Epidermal melanocyte (primary cell): Measurements from ENCODE around the gene AMMECR1.

Experiments
- DNase-seq: peaks from one replicate; pipeline ENCODE4 v3.0.0; 2011; ENCODE audit warnings: low spot score; ENCODE audit not compliant: insufficient read length

The AMMECR1 gene

GRCh38 chrX:110212299-110212698 is 105.6 kb downstream of the AMMECR1 start:
- no peak for DNase-seq

DNA sequence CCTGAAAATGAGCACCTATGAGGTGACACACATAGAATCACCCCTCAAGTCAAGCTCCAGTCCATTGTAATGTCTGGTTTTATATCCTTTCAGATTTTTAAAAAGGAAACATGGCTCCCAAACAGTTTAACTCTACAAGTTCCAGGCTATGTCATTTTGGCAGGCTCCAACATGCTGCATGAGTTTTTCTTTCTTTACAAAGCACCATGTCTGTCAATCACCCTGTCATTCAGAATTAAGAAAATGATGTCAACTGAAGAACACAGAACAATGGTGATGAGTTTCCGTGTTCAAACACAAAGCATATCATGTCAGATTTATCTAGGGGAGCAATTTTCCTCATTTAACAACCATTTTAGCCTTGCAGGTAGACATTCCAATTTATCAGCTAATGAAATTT is 106.5 kb downstream of the AMMECR1 start:
- no peak for DNase-seq

DNA sequence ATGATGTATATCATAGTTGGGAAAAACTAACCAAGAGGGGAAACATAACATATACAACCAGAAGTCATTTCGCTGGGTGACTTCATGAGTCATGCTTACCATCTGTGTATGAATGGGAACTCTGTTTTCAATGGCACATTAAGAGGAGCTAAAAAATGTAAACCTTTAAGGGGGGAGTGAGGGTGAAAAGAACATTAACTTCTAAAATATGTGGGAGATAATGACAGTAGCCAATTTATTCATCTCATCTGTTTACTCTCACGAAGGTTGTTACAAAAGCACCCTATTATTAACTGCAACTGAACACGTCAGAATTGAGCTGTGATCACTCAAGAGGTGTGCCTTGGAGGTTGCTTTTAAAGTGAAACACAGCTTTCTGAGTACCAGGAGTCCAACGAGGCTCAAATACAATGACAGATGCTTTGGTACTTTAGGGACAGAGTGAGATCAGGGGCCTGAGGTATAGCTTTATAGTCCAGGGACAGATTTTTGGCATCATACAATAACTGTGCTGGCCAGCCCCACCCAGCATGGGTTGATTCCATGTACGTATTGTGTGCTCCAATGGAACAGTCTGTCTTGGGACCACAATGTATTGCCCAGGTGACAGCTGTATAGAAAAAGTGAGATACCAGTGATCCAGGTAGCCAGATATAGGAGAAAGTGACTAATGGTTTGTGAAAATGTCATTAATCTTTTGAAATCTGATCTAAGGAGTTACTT is 107.3 kb downstream of the AMMECR1 start:
- peak; percentile 57 for DNase-seq

- no peak for DNase-seq
Measured at GRCh38 chrX:110208092-110208491, 109.8 kb downstream of the AMMECR1 start.

- DNase-seq: no peak
Measured at GRCh38 chrX:110204986-110205385, 112.9 kb downstream of the AMMECR1 start.

DNA sequence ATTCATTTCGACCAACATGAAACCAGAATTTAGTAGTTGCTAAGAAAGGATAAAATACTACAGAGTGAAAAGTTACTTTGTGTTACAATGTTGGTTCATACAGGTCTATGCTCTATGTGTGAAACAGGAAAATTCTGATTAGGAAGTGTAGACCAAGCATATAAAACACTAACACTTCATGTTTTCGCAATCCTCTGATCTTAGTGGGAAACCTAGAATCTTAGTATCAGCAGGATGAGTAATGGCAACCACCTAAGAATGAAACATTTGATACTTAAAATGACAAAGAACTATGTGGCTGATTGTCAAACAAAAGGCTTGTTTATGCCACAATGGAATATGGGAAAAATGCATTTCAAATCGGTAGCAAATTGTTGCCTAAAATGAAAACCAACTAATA is 116.1 kb downstream of the AMMECR1 start:
- no peak for DNase-seq

GRCh38 chrX:110194977-110195376 is 122.9 kb downstream of the AMMECR1 start:
- no peak for DNase-seq

GRCh38 chrX:110192516-110192915 is 125.4 kb downstream of the AMMECR1 start:
- DNase-seq: no peak

GRCh38 chrX:110188701-110189558 is 129.0 kb downstream of the AMMECR1 start:
- DNase-seq: no peak

GRCh38 chrX:110183314-110183713 is 134.6 kb downstream of the AMMECR1 start:
- no peak for DNase-seq

GRCh38 chrX:110182865-110183264 is 135.0 kb downstream of the AMMECR1 start:
- DNase-seq: no peak

DNA sequence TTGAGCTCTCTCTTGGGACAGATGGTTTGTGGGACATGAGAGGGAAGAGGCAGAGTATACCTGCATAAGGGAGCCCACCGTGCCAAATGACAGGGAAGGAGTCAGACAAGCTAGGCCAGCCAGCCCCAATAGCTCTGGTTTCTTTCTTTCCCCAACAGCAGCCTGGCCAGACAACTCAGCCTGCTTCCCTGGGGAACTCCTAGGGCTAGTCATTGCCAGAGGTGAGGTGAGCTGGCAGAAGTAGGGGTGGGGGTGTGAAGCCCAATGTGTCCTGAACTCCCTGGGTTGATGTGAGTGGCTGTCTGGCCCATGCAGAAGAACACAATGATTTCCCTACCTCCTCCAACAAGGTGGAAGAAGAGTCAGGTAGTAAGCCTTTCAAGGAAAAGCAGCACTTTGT is 135.5 kb downstream of the AMMECR1 start:
- DNase-seq: no peak

- DNase-seq: no peak
Measured at GRCh38 chrX:110181459-110182137, 136.3 kb downstream of the AMMECR1 start.

DNA sequence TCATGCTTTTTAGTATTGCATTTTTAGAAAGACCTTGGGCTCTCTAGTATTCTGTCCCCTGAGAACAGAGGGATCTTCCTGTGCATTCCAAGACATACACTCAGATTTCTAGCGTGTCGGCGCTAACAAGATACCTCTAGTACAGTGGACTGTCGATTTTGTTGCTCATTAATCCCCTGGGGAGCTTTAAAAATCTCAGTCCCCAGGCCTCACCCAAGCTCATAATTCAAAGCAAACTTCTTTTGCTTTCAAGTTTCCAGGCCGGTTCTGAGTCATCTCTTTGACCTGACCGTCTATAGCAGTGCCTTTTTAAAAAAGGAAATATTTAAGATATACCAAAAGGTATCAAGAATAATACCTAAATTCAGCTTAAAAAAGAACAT is 137.0 kb downstream of the AMMECR1 start:
- no peak for DNase-seq

- no peak for DNase-seq
Measured at GRCh38 chrX:110180176-110180927, 137.5 kb downstream of the AMMECR1 start.

DNA sequence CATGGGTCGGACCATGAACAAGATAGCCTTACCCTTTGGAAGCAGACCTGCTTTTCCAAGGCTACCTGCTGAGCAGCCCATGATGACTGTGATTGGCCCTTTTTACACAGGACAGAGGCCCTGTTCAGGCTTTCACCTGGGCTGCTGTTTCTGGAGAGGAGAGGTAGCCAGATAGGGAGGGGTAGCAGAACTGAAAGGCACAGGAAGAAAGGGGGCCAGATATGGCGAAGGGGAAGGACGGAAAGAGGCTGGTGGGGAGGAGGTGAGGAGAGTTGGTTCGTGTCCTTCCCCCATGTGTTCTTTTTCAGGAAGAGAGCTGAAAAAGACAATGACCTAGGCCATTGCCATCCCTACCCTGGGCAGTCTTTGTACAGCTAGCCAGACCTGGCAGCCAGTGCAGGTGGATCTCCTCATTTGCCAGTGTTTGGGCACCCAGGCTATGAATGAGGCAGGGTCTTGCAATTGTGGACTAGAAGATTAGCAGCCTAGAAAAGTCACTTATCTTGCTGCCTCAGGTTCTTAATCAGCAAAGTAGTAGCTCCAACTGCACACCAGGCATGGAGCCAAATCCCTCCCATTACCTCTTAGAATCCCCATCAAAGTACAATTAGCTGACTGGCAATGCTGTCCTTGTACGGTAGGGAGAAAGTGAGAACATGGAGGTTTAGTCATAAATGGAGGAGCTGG is 139.6 kb downstream of the AMMECR1 start:
- DNase-seq: no peak

DNA sequence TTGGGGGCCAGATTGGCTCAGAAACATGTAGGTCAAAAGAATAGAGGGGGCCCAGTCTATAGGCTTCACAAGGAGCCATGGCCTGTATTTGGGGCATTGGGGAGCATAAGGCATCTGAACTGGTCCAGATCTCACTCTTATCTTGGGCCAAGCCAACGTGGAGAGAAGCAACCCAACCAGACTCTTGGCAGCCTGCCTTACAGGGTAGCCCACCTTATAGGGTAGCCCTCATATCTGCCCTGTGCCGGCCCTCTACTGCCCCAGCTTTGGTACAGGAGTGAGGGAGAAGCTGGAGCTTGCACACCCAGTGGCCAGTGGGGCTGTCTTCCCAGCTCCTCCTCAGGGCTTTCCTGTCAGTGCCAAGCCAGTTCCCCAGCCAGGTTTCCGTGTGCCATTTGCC is 142.2 kb downstream of the AMMECR1 start:
- DNase-seq: no peak

GRCh38 chrX:110175146-110175545 is 142.7 kb downstream of the AMMECR1 start:
- no peak for DNase-seq

DNA sequence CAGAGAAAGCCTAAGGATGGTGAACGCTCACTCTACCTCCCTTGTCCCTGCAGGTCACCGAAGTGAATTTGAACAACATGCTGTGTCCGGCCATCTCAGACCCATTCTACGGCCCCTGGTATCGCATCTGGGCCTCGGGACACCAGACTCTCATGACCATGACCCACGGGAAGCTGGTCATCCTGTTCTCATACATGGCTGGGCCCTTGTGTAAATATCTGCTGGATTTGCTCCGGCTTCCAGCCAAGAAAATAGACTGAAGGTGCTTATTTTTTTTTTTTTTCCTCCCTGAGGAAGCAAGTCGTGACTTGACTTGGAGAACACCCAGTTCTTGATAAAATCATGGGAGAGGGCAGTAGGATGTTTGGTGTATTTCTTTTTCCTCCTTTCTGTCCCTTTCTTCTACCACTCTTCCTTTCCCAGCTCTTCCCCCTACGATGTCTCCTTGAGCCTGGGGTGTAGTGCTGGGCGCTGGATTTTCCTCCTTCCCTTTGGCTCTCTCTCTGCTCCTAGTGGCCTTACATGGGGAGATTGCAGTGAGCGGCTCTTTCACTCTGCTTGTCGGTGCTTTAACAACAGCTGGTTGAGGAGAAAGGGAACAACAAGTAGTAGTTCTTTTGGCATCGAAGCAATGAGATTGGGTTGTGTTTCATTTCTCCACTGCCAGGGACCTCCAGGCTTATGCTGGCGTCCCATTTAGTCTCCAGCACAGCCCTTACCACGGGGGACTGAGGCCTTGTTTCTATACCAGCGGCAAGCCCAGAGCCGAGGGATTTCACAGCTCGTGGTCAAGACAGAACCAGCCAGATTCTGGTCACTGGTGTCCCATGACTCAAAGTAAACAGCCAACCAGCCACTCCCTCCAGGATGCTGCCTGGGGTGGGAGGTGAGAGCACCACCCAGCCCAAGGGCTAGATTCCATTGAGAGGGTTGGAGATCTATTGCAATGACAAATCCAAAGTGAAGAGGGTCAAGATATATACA is 144.4 kb downstream of the AMMECR1 start:
- DNase-seq: no peak

DNA sequence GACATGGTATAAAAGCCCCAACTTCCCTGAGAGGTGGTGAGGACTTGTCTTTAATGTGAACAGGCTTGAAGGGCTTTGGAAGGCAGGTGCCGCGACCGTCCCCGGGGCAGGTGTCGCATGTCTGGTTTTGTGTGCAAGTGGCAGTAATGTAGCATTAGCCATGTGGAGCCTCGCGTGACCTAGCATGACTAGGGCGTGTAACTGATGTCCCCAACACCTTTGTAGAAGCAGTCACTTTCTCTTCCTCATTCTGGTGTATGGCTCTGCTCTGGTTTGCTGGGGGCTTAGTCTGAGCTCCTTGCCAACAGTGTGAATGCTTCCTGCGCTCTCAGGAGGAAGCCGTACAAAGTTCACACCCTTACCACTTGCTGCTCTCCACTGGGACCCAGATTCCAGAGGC is 145.7 kb downstream of the AMMECR1 start:
- DNase-seq: no peak
